Measurements from ENCODE around the gene MGAT4D.

- TF ChIP-seq CTCF (IDR thresholded peaks at IDR 0.05) (no peak), EP300 (IDR thresholded peaks at IDR 0.05) (no peak), POLR2A (IDR thresholded peaks at IDR 0.05) (no peak)
Observed at GRCh38 chr4:140466146-140466545, 31.9 kb downstream of the MGAT4D start.
